A549 (cell line): ENCODE data around the gene RAB30. TPM values are rescaled to one million over a fixed set of nuclear protein-coding genes. Genes with fewer than 3 reads are reported as not detected.

ENCODE experiments used
- ATAC-seq, 2 experiments: fragments of 200-7000 bp in 1 of 2; fragments of >200 bp in 1 of 2; cut with Nextera tagmentation in 1 of 2; cut with Tn5 transposase in 1 of 2; 3 replicates each; pipeline versions ENCODE4 v1.8.0 to v1.9.1; 2018 to 2020; ENCODE audit warnings: mild to moderate bottlenecking in 1 of 2, moderate library complexity in 1 of 2
- CTCF ChIA-PET: fragments of 300-600 bp; sonication (Branson Sonifier 250); formaldehyde crosslinking; extraction: SDS; loops from one replicate; lab custom pipeline; 2021; ENCODE audit warnings: antibody characterized with exemption, inconsistent platforms; lab: Yijun Ruan, JAX
- POLR2A ChIA-PET: fragments of 350-600 bp; formaldehyde crosslinking; extraction: SDS; loops from one replicate; lab custom pipeline; 2021; ENCODE audit warnings: antibody characterized with exemption, inconsistent platforms; lab: Yijun Ruan, JAX
- DNase-seq, 2 experiments: peaks; one replicate each; pipeline versions ENCODE4 v3.0.0 to v3.0.0-alpha.2; 2011 to 2016; ENCODE audit warnings: low read depth in 1 of 2, low spot score in 1 of 2
- FAIRE-seq: peaks from 2 replicates; lab custom pipeline; 2011; peaks lifted over from hg19 to GRCh38; lab: Jason Lieb, UNC
- H3K27ac ChIP-seq, 2 experiments: fragments of >200 bp; sonication (Bioruptor Twin); formaldehyde crosslinking; 3 replicates each; pipeline ENCODE4 v1.5.1; 2016 to 2017
- H3K4me1 ChIP-seq: fragments of >200 bp; sonication (Bioruptor Twin); formaldehyde crosslinking; 3 replicates; pipeline ENCODE4 v1.6.1; 2016
- H3K4me2 ChIP-seq: fragments of >200 bp; sonication (Bioruptor Twin); formaldehyde crosslinking; 3 replicates; pipeline ENCODE4 v1.6.1; 2016
- H3K4me3 ChIP-seq: fragments of >200 bp; sonication (Bioruptor Twin); formaldehyde crosslinking; 3 replicates; pipeline ENCODE4 v1.5.1; 2016
- H3K9me3 ChIP-seq: fragments of >200 bp; sonication (Bioruptor Twin); formaldehyde crosslinking; 3 replicates; pipeline ENCODE4 v1.6.1; 2016
- BHLHE40 ChIP-seq: IDR thresholded peaks from 2 replicates; pipeline ENCODE4 v1.6.1; 2012; ENCODE audit warnings: low read depth, low read length, inconsistent platforms
- EHF ChIP-seq: fragments of 250-450 bp; sonication (Bioruptor Pico); IDR thresholded peaks from 2 replicates; pipeline ENCODE4 v1.5.0; 2020; ENCODE audit warnings: mild to moderate bottlenecking
- EP300 ChIP-seq, 2 experiments: fragments of >200 bp; sonication (Bioruptor Twin); formaldehyde crosslinking; IDR thresholded peaks; 2 replicates in 1 of 2; 3 replicates in 1 of 2; pipeline ENCODE4 v1.6.1; 2016 to 2017
- FOSL2 ChIP-seq, 2 experiments: fragments of 450-650 bp in 1 of 2; fragments of >200 bp in 1 of 2; sonication (Bioruptor Twin) in 1 of 2; formaldehyde crosslinking; IDR thresholded peaks; 2 replicates each; pipeline versions ENCODE4 v1.5.0 to v1.6.1; 2016 to 2020; ENCODE audit warnings: mild to moderate bottlenecking in 1 of 2, moderate library complexity in 1 of 2
- HOXA7 ChIP-seq: fragments of 250-450 bp; sonication (Bioruptor Pico); IDR thresholded peaks from 2 replicates; pipeline ENCODE4 v1.5.0; 2020; ENCODE audit warnings: mild to moderate bottlenecking, moderate library complexity
- JUNB ChIP-seq: fragments of >200 bp; sonication (Bioruptor Twin); formaldehyde crosslinking; IDR thresholded peaks from 2 replicates; pipeline ENCODE4 v1.6.1; 2016
- MAFK ChIP-seq: fragments of 450-650 bp; IDR thresholded peaks from 2 replicates; pipeline ENCODE4 v1.6.1; 2014; ENCODE audit not compliant: partially characterized antibody
- MYC ChIP-seq: IDR thresholded peaks from 2 replicates; pipeline ENCODE4 v1.6.1; 2012; ENCODE audit warnings: mild to moderate bottlenecking, inconsistent platforms, low read length, improper control_type of control experiment, borderline replicate concordance
- RARB ChIP-seq: fragments of 250-450 bp; sonication (Bioruptor Pico); IDR thresholded peaks from 2 replicates; pipeline ENCODE4 v1.8.0; 2021; ENCODE audit warnings: mild to moderate bottlenecking, moderate library complexity
- TP53 ChIP-seq: fragments of 250-450 bp; sonication (Bioruptor Pico); IDR thresholded peaks from 2 replicates; pipeline ENCODE4 v1.5.0; 2021; ENCODE audit warnings: mild to moderate bottlenecking, moderate library complexity
- WGBS: methylation state at CpG from one replicate; pipeline ENCODE4 v1.1.6; 2017; ENCODE audit errors: missing lambda C conversion rate; 5-methylcytosine and 5-hydroxymethylcytosine counted together
- polyA plus RNA-seq, 4 experiments: library from polyadenylated mRNA; depleted of rRNA in 3 of 4; stranded (reverse); fragments of >200 nt; fragmentation: RNase III in 1 of 4; extraction: RNeasy Plus Mini Kit Qiagen cat#74134 plus additional on column Dnase treatment in 1 of 4; gene quantifications; 2 replicates in 3 of 4; 3 replicates in 1 of 4; pipeline ENCODE4 v1.2.3, GENCODE V29; 2011 to 2017
- TF ChIP-seq, protein P1 (sequence below): fragments of >200 bp; sonication (Bioruptor Twin); formaldehyde crosslinking; IDR thresholded peaks from 3 replicates; pipeline ENCODE4 v1.5.1; 2016
- TF ChIP-seq, protein P2 (sequence below): IDR thresholded peaks from 2 replicates; pipeline ENCODE4 v1.6.1; 2012
- TF ChIP-seq, protein P3 (sequence below): IDR thresholded peaks from 2 replicates; pipeline ENCODE4 v1.6.1; 2012; ENCODE audit warnings: low read depth, borderline replicate concordance
- TF ChIP-seq, protein P4 (sequence below): fragments of 250-450 bp; sonication (Bioruptor Pico); IDR thresholded peaks from 2 replicates; pipeline ENCODE4 v1.5.0; 2021; ENCODE audit warnings: mild to moderate bottlenecking, moderate library complexity, borderline replicate concordance

The RAB30 gene
- polyA plus RNA-seq, 2 of the 4 experiments (the other 2 are of a cell fraction): 4.2 to 6.2 TPM

DNA sequence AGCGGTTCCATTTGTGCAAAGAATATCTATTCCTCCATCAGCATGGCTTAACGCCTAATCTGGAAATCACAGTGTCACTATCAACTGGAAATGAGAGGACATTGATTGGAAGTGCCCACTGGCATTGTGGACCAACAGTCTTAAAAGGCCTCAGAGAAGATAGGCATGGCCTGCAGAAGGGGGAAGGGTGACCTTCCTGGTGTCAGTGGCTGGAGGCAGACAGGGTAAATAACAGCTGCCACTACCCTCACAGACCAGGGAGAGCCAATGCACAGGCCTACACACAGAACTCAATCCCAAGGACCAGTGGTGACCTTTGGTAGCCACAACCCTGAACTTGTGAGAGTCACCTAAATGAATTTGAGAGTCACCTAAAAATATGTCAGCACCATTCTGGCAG, 134.1 kb downstream of the RAB30 start:
- WGBS: 95% methylated on average over 2 of the region's 2 CpGs
- ChIA-PET POLR2A (no interaction called here), CTCF (no interaction called here)
- no peak for ATAC-seq
- Histone ChIP-seq H3K4me2 (no peak overlapping the region), H3K9me3 (no peaks in the 10 kb centered on the region), H3K27ac (no peak overlapping the region), H3K4me3 (no peak overlapping the region), H3K4me1 (no peaks in the 10 kb centered on the region)
- no peak for TF ChIP-seq JUNB
- no peak for DNase-seq
- FAIRE-seq: no peak

DNA sequence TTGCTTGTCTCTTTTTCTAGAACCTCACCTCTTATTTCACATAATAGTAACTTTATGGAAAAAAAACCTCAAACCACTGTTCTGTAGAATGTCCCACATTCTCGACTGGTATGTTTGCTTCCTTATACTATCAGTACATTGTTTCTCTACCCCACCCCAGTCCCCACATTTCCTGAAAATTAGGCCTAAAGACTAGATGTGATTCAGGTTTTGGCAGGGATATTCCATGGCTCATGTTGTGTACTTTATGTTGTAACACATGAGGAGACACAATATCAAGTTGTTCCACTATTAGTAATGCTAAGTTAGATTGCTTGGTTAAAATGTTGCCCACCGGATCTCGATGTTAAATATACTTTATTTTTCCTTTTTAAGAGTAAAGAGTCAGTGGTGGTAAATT, 135.4 kb downstream of the RAB30 start:
- H3K4me2 ChIP-seq: no peak overlapping the region
- DNase-seq (no peak), ATAC-seq (no peak), FAIRE-seq (no peak)
- no peak overlapping the region for H3K27ac ChIP-seq
- no peaks in the 10 kb centered on the region for H3K4me1 ChIP-seq
- 93% methylated on average over 3 of the region's 3 CpGs for WGBS
- H3K4me3 ChIP-seq: no peak overlapping the region
- POLR2A ChIA-PET: no interaction called here
- CTCF ChIA-PET: interaction anchor here (0.7 to 1.0 kb wide), 2 partner anchors 9 to 147 kb away, joined by 3 read pairs; no protein-coding TSS in a partner anchor
- no peaks in the 10 kb centered on the region for H3K9me3 ChIP-seq
- no peak for TF ChIP-seq FOSL2 (IDR thresholded peaks at IDR 0.05)
- TF ChIP-seq FOSL2 (CRISPR knock-in tag; IDR thresholded peaks at IDR 0.05): no peak
- no peak for TF ChIP-seq TP53 (CRISPR knock-in tag)
- TF ChIP-seq, protein P1, sequence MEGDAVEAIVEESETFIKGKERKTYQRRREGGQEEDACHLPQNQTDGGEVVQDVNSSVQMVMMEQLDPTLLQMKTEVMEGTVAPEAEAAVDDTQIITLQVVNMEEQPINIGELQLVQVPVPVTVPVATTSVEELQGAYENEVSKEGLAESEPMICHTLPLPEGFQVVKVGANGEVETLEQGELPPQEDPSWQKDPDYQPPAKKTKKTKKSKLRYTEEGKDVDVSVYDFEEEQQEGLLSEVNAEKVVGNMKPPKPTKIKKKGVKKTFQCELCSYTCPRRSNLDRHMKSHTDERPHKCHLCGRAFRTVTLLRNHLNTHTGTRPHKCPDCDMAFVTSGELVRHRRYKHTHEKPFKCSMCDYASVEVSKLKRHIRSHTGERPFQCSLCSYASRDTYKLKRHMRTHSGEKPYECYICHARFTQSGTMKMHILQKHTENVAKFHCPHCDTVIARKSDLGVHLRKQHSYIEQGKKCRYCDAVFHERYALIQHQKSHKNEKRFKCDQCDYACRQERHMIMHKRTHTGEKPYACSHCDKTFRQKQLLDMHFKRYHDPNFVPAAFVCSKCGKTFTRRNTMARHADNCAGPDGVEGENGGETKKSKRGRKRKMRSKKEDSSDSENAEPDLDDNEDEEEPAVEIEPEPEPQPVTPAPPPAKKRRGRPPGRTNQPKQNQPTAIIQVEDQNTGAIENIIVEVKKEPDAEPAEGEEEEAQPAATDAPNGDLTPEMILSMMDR: no peak

DNA sequence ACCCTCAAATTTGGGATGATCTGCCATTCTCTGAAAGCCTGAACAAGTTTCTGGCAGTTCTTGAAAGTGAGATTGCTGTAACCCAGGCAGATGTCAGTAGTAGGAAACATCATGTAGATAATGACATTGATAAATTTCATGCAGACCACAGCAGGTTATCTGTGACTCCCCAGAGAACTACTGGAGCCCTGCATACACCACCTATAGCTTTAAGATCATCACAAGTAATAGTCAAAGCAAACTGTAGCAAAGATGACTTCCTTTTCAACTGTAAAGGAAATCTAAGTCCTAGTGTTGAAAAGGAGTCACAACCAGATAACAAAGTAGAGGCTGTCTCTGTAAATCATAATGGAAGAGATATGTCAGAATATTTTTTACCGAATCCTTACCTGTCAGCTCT, 139.1 kb downstream of the RAB30 start:
- no peak overlapping the region for H3K4me2 ChIP-seq
- no peak for DNase-seq
- H3K4me3 ChIP-seq: no peak overlapping the region
- H3K27ac ChIP-seq: no peak overlapping the region
- 0 out of 3 replicates have a peak, but pooled peaks cover 2% of the 10 kb centered on the region for H3K4me1 ChIP-seq
- TF ChIP-seq RARB (no peak), HOXA7 (CRISPR knock-in tag) (no peak), MAFK (no peak)
- TF ChIP-seq, protein P2, sequence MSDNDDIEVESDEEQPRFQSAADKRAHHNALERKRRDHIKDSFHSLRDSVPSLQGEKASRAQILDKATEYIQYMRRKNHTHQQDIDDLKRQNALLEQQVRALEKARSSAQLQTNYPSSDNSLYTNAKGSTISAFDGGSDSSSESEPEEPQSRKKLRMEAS: no peak
- ChIA-PET POLR2A (no interaction called here), CTCF (no interaction called here)
- H3K9me3 ChIP-seq: no peaks in the 10 kb centered on the region
- FAIRE-seq: no peak
- no peak for ATAC-seq
- 95% methylated on average over 1 of the region's 1 CpG for WGBS

DNA sequence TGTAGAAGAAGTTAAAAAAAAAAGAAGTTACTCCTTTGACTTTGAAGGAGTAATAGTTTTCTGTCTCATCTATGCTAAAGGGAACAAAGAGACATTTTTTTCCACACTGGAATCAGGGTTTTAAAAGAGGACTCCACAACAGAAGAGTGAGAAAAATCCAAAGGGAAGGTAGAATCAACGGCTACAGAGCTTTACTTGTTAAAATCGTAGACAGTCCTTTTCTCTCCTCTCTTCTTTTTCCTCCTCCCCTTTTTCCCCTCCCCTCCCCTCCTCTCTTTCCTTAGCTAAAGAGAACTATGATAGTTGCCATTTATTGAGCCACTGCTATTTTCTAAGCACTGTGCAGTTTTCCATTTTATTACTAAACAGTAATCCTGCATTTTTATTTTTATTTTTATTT, 141.0 kb downstream of the RAB30 start:
- Histone ChIP-seq H3K4me1 (0 out of 3 replicates have a peak, but pooled peaks cover 5% of the 10 kb centered on the region), H3K4me3 (no peak overlapping the region), H3K27ac (no peak overlapping the region), H3K9me3 (no peaks in the 10 kb centered on the region), H3K4me2 (no peak overlapping the region)
- CTCF ChIA-PET: interaction anchor here (0.7 to 1.6 kb wide), 2 partner anchors 30 to 152 kb away, joined by 4 to 5 read pairs; partner anchors contain the start of gene DDIAS
- WGBS: 87% methylated on average over 2 of the region's 2 CpGs
- no peak for ATAC-seq
- POLR2A ChIA-PET: no interaction called here
- no peak for FAIRE-seq
- TF ChIP-seq EHF (CRISPR knock-in tag) (no peak), EP300 (IDR thresholded peaks at IDR 0.05) (no peak), MYC (no peak), BHLHE40 (no peak), FOSL2 (IDR thresholded peaks at IDR 0.05) (no peak), FOSL2 (CRISPR knock-in tag; IDR thresholded peaks at IDR 0.05) (no peak)
- TF ChIP-seq, protein P3, sequence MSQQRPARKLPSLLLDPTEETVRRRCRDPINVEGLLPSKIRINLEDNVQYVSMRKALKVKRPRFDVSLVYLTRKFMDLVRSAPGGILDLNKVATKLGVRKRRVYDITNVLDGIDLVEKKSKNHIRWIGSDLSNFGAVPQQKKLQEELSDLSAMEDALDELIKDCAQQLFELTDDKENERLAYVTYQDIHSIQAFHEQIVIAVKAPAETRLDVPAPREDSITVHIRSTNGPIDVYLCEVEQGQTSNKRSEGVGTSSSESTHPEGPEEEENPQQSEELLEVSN: no peak
- TF ChIP-seq, protein P4, sequence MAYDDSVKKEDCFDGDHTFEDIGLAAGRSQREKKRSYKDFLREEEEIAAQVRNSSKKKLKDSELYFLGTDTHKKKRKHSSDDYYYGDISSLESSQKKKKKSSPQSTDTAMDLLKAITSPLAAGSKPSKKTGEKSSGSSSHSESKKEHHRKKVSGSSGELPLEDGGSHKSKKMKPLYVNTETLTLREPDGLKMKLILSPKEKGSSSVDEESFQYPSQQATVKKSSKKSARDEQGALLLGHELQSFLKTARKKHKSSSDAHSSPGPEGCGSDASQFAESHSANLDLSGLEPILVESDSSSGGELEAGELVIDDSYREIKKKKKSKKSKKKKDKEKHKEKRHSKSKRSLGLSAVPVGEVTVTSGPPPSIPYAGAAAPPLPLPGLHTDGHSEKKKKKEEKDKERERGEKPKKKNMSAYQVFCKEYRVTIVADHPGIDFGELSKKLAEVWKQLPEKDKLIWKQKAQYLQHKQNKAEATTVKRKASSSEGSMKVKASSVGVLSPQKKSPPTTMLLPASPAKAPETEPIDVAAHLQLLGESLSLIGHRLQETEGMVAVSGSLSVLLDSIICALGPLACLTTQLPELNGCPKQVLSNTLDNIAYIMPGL: no peak
- TF ChIP-seq, protein P2: no peak
- DNase-seq: no peak
